ENCODE results near the gene GRM4.

Gene GRM4

DNA sequence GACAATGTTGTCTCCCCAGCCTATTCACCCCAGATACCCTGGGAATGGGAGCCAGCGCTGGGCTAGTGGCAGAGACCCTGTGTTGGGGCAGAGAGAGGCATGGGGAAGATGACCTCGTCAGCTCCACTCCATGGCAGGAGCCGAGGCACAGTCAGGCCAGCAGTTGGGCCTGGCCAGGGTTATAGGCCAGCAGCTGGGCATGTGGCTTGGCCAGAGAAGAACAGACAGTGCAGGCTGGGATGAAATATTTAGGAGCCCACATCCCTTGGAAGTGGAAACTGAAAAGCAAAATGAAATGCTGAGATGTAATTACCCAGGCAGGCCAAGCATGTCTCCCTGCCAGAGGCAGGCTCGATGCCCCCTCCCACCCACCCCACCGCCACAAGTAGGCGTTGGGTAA, 70.0 kb downstream of the GRM4 start:
- Histone ChIP-seq H3K9me2 (replicated peaks; ENCODE audit: low read depth, low read length) (no peaks in the 10 kb centered on the region), H3K27me3 (ENCODE audit: insufficient read depth, low read length, poor library complexity, severe bottlenecking) (no peaks in the 10 kb centered on the region), H3K9ac (ENCODE audit: low read depth, low read length, poor library complexity, severe bottlenecking) (no peak overlapping the region), H3K4me2 (ENCODE audit: low read depth, low read length, poor library complexity, severe bottlenecking) (no peak overlapping the region), H3K9me3 (ENCODE audit: insufficient read depth, low read depth, low read length) (no peaks in the 10 kb centered on the region), H4K20me1 (ENCODE audit: insufficient read depth, low read length, poor library complexity, severe bottlenecking) (no peaks in the 10 kb centered on the region), H2AFZ (ENCODE audit: low read length) (no peak overlapping the region), H3K4me3 (ENCODE audit: low read length, poor library complexity, severe bottlenecking) (no peak overlapping the region), H3F3A (ENCODE audit: low read depth) (0 out of 2 replicates have a peak, but pooled peaks cover 2% of the 10 kb centered on the region), H3K4me1 (ENCODE audit: insufficient read depth, low read length, poor library complexity, severe bottlenecking) (no peaks in the 10 kb centered on the region), H3K79me2 (ENCODE audit: insufficient read depth, low read length) (no peaks in the 10 kb centered on the region), H3K36me3 (ENCODE audit: insufficient read depth, low read length) (no peaks in the 10 kb centered on the region)
- TF ChIP-seq EZH2phosphoT487 (IDR thresholded peaks at IDR 0.05; ENCODE audit: borderline replicate concordance): no peak
- TF ChIP-seq, protein P1, sequence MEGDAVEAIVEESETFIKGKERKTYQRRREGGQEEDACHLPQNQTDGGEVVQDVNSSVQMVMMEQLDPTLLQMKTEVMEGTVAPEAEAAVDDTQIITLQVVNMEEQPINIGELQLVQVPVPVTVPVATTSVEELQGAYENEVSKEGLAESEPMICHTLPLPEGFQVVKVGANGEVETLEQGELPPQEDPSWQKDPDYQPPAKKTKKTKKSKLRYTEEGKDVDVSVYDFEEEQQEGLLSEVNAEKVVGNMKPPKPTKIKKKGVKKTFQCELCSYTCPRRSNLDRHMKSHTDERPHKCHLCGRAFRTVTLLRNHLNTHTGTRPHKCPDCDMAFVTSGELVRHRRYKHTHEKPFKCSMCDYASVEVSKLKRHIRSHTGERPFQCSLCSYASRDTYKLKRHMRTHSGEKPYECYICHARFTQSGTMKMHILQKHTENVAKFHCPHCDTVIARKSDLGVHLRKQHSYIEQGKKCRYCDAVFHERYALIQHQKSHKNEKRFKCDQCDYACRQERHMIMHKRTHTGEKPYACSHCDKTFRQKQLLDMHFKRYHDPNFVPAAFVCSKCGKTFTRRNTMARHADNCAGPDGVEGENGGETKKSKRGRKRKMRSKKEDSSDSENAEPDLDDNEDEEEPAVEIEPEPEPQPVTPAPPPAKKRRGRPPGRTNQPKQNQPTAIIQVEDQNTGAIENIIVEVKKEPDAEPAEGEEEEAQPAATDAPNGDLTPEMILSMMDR (conservative IDR thresholded peaks at IDR 0.05; ENCODE audit: low read length): no peak

DNA sequence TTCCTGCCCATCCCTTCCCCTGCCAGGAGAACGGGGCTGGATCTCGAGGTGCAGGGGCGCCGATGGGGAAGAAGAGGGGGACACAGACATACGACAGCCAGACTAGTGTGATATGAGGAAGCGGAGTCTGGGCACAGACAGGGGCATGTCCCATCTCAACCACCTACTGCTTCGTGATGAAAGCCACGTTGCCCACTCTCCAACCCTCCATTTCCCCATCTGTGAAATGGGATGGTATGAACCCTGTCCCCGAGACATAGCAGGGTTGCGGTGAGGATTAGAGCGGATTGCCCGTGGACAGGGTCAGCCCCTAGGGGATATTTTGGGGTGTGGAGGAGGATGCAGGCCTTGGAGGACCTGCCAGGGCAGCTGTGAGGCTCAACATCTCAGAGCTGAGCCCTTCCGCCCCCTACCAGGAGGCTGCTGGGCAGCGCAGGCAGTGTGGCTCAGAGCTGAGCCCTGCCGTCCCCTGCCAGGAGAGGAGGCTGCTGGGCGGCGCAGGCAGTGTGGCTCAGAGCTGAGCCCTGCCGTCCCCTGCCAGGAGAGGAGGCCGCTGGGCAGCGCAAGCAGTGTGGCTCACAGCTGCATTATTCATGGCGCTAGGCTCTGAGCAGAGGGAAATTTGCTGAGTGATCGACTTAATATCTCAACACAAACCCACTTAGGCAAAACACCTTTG, 71.7 kb downstream of the GRM4 start:
- 0 out of 2 replicates have a peak, but pooled peaks cover 2% of the 10 kb centered on the region for H3F3A ChIP-seq (ENCODE audit: low read depth)

DNA sequence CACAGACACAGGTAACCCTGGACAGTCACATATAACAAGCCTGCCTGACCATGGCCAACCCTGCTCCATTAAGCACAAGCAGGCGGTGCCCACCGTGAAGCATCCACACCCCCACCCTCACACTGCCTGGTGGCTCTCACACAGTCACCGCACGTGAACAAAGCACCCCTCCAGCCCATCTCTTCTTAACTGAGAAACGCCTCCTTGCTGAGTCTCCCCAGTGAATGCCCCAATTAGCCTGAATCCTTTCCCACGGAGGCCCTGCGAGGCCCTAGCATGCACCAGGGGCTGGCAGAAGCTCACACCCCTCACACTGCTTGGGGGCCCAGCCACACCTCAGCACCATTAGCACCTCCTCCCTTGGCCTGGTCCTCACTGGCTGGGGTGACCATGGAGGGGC, 72.3 kb downstream of the GRM4 start:
- H3K9me3 ChIP-seq (ENCODE audit: insufficient read depth, low read depth, low read length): no peaks in the 10 kb centered on the region
- H4K20me1 ChIP-seq (ENCODE audit: insufficient read depth, low read length, poor library complexity, severe bottlenecking): no peaks in the 10 kb centered on the region
- H3K4me3 ChIP-seq (ENCODE audit: low read length, poor library complexity, severe bottlenecking): no peak overlapping the region
- no peak overlapping the region for H2AFZ ChIP-seq (ENCODE audit: low read length)
- H3K9ac ChIP-seq (ENCODE audit: low read depth, low read length, poor library complexity, severe bottlenecking): no peak overlapping the region
- no peaks in the 10 kb centered on the region for H3K36me3 ChIP-seq (ENCODE audit: insufficient read depth, low read length)
- H3K9me2 ChIP-seq (replicated peaks; ENCODE audit: low read depth, low read length): no peaks in the 10 kb centered on the region
- no peak for TF ChIP-seq EZH2phosphoT487 (IDR thresholded peaks at IDR 0.05; ENCODE audit: borderline replicate concordance)
- TF ChIP-seq, protein P1 (conservative IDR thresholded peaks at IDR 0.05; ENCODE audit: low read length): no peak
- H3K27me3 ChIP-seq (ENCODE audit: insufficient read depth, low read length, poor library complexity, severe bottlenecking): no peaks in the 10 kb centered on the region
- no peak overlapping the region for H3K4me2 ChIP-seq (ENCODE audit: low read depth, low read length, poor library complexity, severe bottlenecking)
- 0 out of 2 replicates have a peak, but pooled peaks cover 2% of the 10 kb centered on the region for H3F3A ChIP-seq (ENCODE audit: low read depth)
- no peaks in the 10 kb centered on the region for H3K79me2 ChIP-seq (ENCODE audit: insufficient read depth, low read length)
- H3K4me1 ChIP-seq (ENCODE audit: insufficient read depth, low read length, poor library complexity, severe bottlenecking): no peaks in the 10 kb centered on the region

More for the DNA sequence above, 71.7 kb downstream of the GRM4 start:
- Histone ChIP-seq H3K27me3 (ENCODE audit: insufficient read depth, low read length, poor library complexity, severe bottlenecking) (no peaks in the 10 kb centered on the region), H4K20me1 (ENCODE audit: insufficient read depth, low read length, poor library complexity, severe bottlenecking) (no peaks in the 10 kb centered on the region), H3K9me3 (ENCODE audit: insufficient read depth, low read depth, low read length) (no peaks in the 10 kb centered on the region), H3K4me1 (ENCODE audit: insufficient read depth, low read length, poor library complexity, severe bottlenecking) (no peaks in the 10 kb centered on the region), H3K9me2 (replicated peaks; ENCODE audit: low read depth, low read length) (no peaks in the 10 kb centered on the region), H3K79me2 (ENCODE audit: insufficient read depth, low read length) (no peaks in the 10 kb centered on the region), H2AFZ (ENCODE audit: low read length) (no peak overlapping the region), H3K9ac (ENCODE audit: low read depth, low read length, poor library complexity, severe bottlenecking) (no peak overlapping the region), H3K4me2 (ENCODE audit: low read depth, low read length, poor library complexity, severe bottlenecking) (no peak overlapping the region), H3K36me3 (ENCODE audit: insufficient read depth, low read length) (no peaks in the 10 kb centered on the region), H3K4me3 (ENCODE audit: low read length, poor library complexity, severe bottlenecking) (no peak overlapping the region)
- TF ChIP-seq EZH2phosphoT487 (IDR thresholded peaks at IDR 0.05; ENCODE audit: borderline replicate concordance): no peak
- TF ChIP-seq, protein P1 (conservative IDR thresholded peaks at IDR 0.05; ENCODE audit: low read length): no peak; the same call in 1 of the 2 replicates
